OCI-LY7 (cell line): ENCODE results near the gene FAM83B. TPM values are rescaled to one million over a fixed set of nuclear protein-coding genes. Genes with fewer than 3 reads are reported as not detected.

Source experiments
- BruUV-seq: library from RNA; stranded (reverse); fragments of 400-500 nt; replicated peaks from 2 replicates; lab custom pipeline; 2021; lab: Mats Ljungman, UMichigan
- CTCF ChIA-PET: fragments of 300-600 bp; sonication (Branson Sonifier 250); formaldehyde crosslinking; loops from one replicate; lab custom pipeline; 2022; ENCODE audit warnings: antibody characterized with exemption; ENCODE audit not compliant: unreplicated experiment; lab: Charles Lee
- POLR2A ChIA-PET: fragments of 300-600 bp; sonication (Branson Sonifier 250); formaldehyde crosslinking; loops from one replicate; lab custom pipeline; 2022; ENCODE audit warnings: antibody characterized with exemption; lab: Charles Lee
- DNase-seq: peaks from one replicate; pipeline ENCODE4 v3.0.0-alpha.2; 2015; ENCODE audit warnings: low spot score
- H2AFZ ChIP-seq: fragments of 200-600 bp; sonication (generic), shearing (Covaris generic); 2 replicates; pipeline ENCODE4 v1.6.1; 2014; ENCODE audit warnings: mild to moderate bottlenecking, antibody characterized with exemption, low read length, moderate library complexity
- H3K27ac ChIP-seq: fragments of 200-600 bp; sonication (generic); 2 replicates; pipeline ENCODE4 v1.5.1; 2014; ENCODE audit warnings: mixed run types, low read depth, mild to moderate bottlenecking, moderate library complexity, low read length, inconsistent platforms; ENCODE audit not compliant: poor library complexity, severe bottlenecking
- H3K36me3 ChIP-seq: fragments of 200-600 bp; sonication (generic); 2 replicates; pipeline ENCODE4 v1.6.1; 2014; ENCODE audit warnings: mild to moderate bottlenecking, antibody characterized with exemption, low read length, moderate library complexity, mixed read lengths; ENCODE audit not compliant: insufficient read depth
- H3K4me1 ChIP-seq: fragments of 200-600 bp; sonication (generic); 2 replicates; pipeline ENCODE4 v1.5.1; 2014; ENCODE audit warnings: mild to moderate bottlenecking, low read length; ENCODE audit not compliant: insufficient read depth, poor library complexity, severe bottlenecking
- H3K4me2 ChIP-seq: fragments of 200-600 bp; sonication (generic); 2 replicates; pipeline ENCODE4 v1.6.1; 2014; ENCODE audit warnings: mild to moderate bottlenecking, low read length
- H3K4me3 ChIP-seq: fragments of 200-600 bp; sonication (generic); 2 replicates; pipeline ENCODE4 v1.5.1; 2014; ENCODE audit warnings: mild to moderate bottlenecking, low read depth, low read length; ENCODE audit not compliant: poor library complexity, severe bottlenecking
- H3K79me2 ChIP-seq: fragments of 200-600 bp; sonication (generic); 2 replicates; pipeline ENCODE4 v1.6.1; 2016; ENCODE audit warnings: low read depth, mild to moderate bottlenecking, low read length, moderate library complexity, mixed read lengths; ENCODE audit not compliant: insufficient read depth
- H3K9me2 ChIP-seq: fragments of 200-600 bp; sonication (generic); 2 replicates; pipeline ENCODE4 v1.6.1; 2016; ENCODE audit warnings: mild to moderate bottlenecking, low read length, mixed read lengths; ENCODE audit not compliant: insufficient read depth
- H3K9me3 ChIP-seq: fragments of 200-600 bp; sonication (generic); 2 replicates; pipeline ENCODE4 v1.6.1; 2014; ENCODE audit warnings: mild to moderate bottlenecking, mixed run types, low read length, mixed read lengths
- H4K20me1 ChIP-seq: fragments of 200-600 bp; sonication (generic); 2 replicates; pipeline ENCODE4 v1.6.1; 2014; ENCODE audit warnings: mild to moderate bottlenecking, antibody characterized with exemption, low read length, moderate library complexity, mixed read lengths; ENCODE audit not compliant: insufficient read depth
- CTCF ChIP-seq: fragments of 200-600 bp; sonication (generic); conservative IDR thresholded peaks from 2 replicates; pipeline ENCODE4 v1.5.1; 2014; ENCODE audit warnings: mild to moderate bottlenecking, antibody characterized with exemption, low read length, moderate library complexity, mixed read lengths
- EZH2phosphoT487 ChIP-seq: fragments of 200-600 bp; sonication (generic); IDR thresholded peaks from 2 replicates; pipeline ENCODE4 v1.6.1; 2018; ENCODE audit warnings: low read depth, borderline replicate concordance, mild to moderate bottlenecking, mixed run types, antibody characterized with exemption, low read length, moderate library complexity, mixed read lengths
- intact Hi-C: fragments of 100-400 bp; cut with micrococcal nuclease; formaldehyde crosslinking; loops from one replicate; pipeline ENCODE4 v1.10.0; 2022; ENCODE audit not compliant: unreplicated experiment
- total RNA-seq, 2 experiments: library from RNA; depleted of rRNA in 1 of 2; stranded (reverse); fragments of >200 nt in 1 of 2; shearing (Covaris generic) in 1 of 2; gene quantifications; 2 replicates each; pipeline ENCODE4 v1.2.3, GENCODE V29; 2014 to 2022

FAM83B gene
- total RNA-seq, 2 experiments from 2014 or later = not detected

DNA sequence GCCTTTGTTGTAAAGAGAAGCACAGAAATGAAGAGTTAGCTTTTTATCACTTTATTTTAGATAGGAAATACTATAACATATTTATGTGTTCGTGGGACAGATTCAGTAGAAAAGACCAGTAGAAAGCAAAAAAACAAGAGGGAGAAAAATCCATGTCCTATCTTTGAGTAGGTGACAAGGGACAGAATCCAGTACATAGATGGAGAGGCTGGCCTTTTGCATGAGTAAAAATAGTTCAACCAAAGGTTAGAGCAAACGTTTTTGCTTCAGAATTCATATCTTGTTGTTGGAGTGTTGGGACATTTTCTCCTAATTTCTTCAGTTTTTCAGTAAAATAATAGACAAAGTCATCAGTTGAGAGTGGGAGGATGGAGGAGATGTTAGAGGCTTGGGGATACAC lies 19.6 kb upstream of the FAM83B start:
- no peak overlapping the region for H2AFZ ChIP-seq
- H3K9me3 ChIP-seq = no peaks in the 10 kb centered on the region
- CTCF ChIA-PET = no interaction called here
- POLR2A ChIA-PET = no interaction called here
- intact Hi-C loops = no loop called here
- no peak overlapping the region for H3K27ac ChIP-seq
- no peak overlapping the region for H3K4me3 ChIP-seq
- H4K20me1 ChIP-seq = no peaks in the 10 kb centered on the region
- BruUV-seq = no TSS peak
- no peaks in the 10 kb centered on the region for H3K9me2 ChIP-seq
- DNase-seq = no peak
- H3K4me2 ChIP-seq = no peak overlapping the region
- no peaks in the 10 kb centered on the region for H3K36me3 ChIP-seq
- H3K79me2 ChIP-seq = no peaks in the 10 kb centered on the region
- no peaks in the 10 kb centered on the region for H3K4me1 ChIP-seq
- TF ChIP-seq EZH2phosphoT487 (no peak), CTCF (no peak)

DNA sequence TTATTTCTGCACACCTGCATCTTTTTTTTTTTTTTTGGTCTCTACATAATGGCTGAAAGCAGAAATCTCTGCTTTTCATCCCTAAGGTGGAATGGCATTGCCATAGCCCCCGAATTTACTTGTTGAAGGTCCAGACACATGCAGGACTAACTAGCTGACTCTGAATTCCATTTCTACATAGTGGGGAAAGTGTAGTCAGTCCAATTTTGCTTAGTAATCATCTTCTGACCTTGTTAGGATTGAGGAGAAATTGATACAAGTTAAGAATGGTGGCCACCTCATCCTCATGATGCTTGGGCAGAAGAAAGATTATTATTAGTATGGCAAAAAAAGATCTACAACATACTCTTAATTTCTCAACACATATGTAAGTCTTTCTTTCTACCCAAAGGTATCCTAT lies 16.4 kb upstream of the FAM83B start:
- DNase-seq = no peak

GRCh38 chr6:54835176-54835575 lies 11.4 kb upstream of the FAM83B start:
- Histone ChIP-seq H3K27ac (no peak overlapping the region), H3K4me3 (no peak overlapping the region), H3K4me1 (no peaks in the 10 kb centered on the region), H3K4me2 (no peak overlapping the region), H3K9me3 (no peaks in the 10 kb centered on the region), H3K9me2 (no peaks in the 10 kb centered on the region), H3K79me2 (no peaks in the 10 kb centered on the region), H3K36me3 (no peaks in the 10 kb centered on the region), H2AFZ (no peak overlapping the region), H4K20me1 (no peaks in the 10 kb centered on the region)
- no peak for TF ChIP-seq EZH2phosphoT487
- TF ChIP-seq CTCF = no peak
- DNase-seq = no peak
- CTCF ChIA-PET = no interaction called here
- no TSS peak for BruUV-seq
- POLR2A ChIA-PET = no interaction called here
- intact Hi-C loops = no loop called here

More for the DNA sequence above, 16.4 kb upstream of the FAM83B start:
- intact Hi-C loops = no loop called here
- no peaks in the 10 kb centered on the region for H3K36me3 ChIP-seq
- no peaks in the 10 kb centered on the region for H3K79me2 ChIP-seq
- TF ChIP-seq EZH2phosphoT487 = no peak
- TF ChIP-seq CTCF = no peak
- H4K20me1 ChIP-seq = no peaks in the 10 kb centered on the region
- no TSS peak for BruUV-seq
- no peaks in the 10 kb centered on the region for H3K9me2 ChIP-seq
- H3K9me3 ChIP-seq = no peaks in the 10 kb centered on the region
- POLR2A ChIA-PET = no interaction called here
- no peaks in the 10 kb centered on the region for H3K4me1 ChIP-seq
- no peak overlapping the region for H2AFZ ChIP-seq
- no peak overlapping the region for H3K4me3 ChIP-seq
- no peak overlapping the region for H3K27ac ChIP-seq
- H3K4me2 ChIP-seq = no peak overlapping the region
- CTCF ChIA-PET = no interaction called here
